HL-60 (cell line): ENCODE measurements around the gene RAP1A.

Experiments
- DNase-seq, 2 experiments: peaks; one replicate each; pipeline ENCODE4 v3.0.0-alpha.2; 2010 to 2020; ENCODE audit warnings: low read depth in 1 of 2, low spot score in 1 of 2
- H3K27ac ChIP-seq: fragments of 250-450 bp; sonication (Bioruptor Pico); replicated peaks from 2 replicates; pipeline ENCODE4 v1.5.1; 2020; ENCODE audit warnings: mild to moderate bottlenecking, moderate library complexity
- H3K27me3 ChIP-seq: fragments of 250-450 bp; sonication (Bioruptor Pico); 2 replicates; pipeline ENCODE4 v1.5.1; 2021; ENCODE audit warnings: mild to moderate bottlenecking, moderate library complexity; ENCODE audit not compliant: insufficient read depth, poor library complexity, severe bottlenecking
- H3K4me3 ChIP-seq: replicated peaks from 2 replicates; pipeline ENCODE4 v1.5.1; 2011; ENCODE audit warnings: mild to moderate bottlenecking, control low read depth, low read length; ENCODE audit not compliant: insufficient read depth
- CTCF ChIP-seq: IDR thresholded peaks from one replicate; pipeline ENCODE4 v1.5.1; 2011; ENCODE audit warnings: low read length, control low read depth, inconsistent platforms; ENCODE audit not compliant: insufficient read depth
- GABPA ChIP-seq: IDR thresholded peaks from 2 replicates; pipeline ENCODE4 v1.6.1; 2012; ENCODE audit warnings: low read depth
- POLR2AphosphoS5 ChIP-seq: IDR thresholded peaks from 2 replicates; pipeline ENCODE4 v1.6.1; 2012; ENCODE audit warnings: low read depth
- REST ChIP-seq: IDR thresholded peaks from 2 replicates; pipeline ENCODE4 v1.6.1; 2012; ENCODE audit warnings: low read depth; ENCODE audit not compliant: insufficient replicate concordance
- SPI1 ChIP-seq: IDR thresholded peaks from 2 replicates; pipeline ENCODE4 v1.6.1; 2012; ENCODE audit warnings: low read depth, mild to moderate bottlenecking, borderline replicate concordance

The RAP1A gene

GRCh38 chr1:111594306-111594693 lies 25.3 kb upstream of the RAP1A start:
- no peak overlapping the region for H3K4me3 ChIP-seq
- H3K27ac ChIP-seq = no peak overlapping the region
- H3K27me3 ChIP-seq = no peaks in the 10 kb centered on the region
- TF ChIP-seq POLR2AphosphoS5 (no peak), CTCF (no peak), REST (no peak), GABPA (no peak), SPI1 (no peak)
- no peak for DNase-seq

- no peak overlapping the region for H3K4me3 ChIP-seq
- TF ChIP-seq REST = no peak
- TF ChIP-seq GABPA = no peak
- no peak for TF ChIP-seq POLR2AphosphoS5
- TF ChIP-seq CTCF = no peak
- no peak for TF ChIP-seq SPI1
- no peak overlapping the region for H3K27ac ChIP-seq
These were observed 23.8 kb upstream of the RAP1A start for GRCh38 chr1:111595807-111596206.

GRCh38 chr1:111596499-111596898 lies 23.1 kb upstream of the RAP1A start:
- Histone ChIP-seq H3K27ac (no peak overlapping the region), H3K4me3 (no peak overlapping the region), H3K27me3 (no peaks in the 10 kb centered on the region)
- DNase-seq = no peak
- TF ChIP-seq POLR2AphosphoS5 (no peak), REST (no peak), GABPA (no peak), CTCF (no peak), SPI1 (no peak)

More at GRCh38 chr1:111595807-111596206, 23.8 kb upstream of the RAP1A start:
- DNase-seq = no peak
- no peaks in the 10 kb centered on the region for H3K27me3 ChIP-seq
